NCI-H2171 (cell line): ENCODE measurements around the gene PLEKHB2.
"Not testable (repeated sequence)": the region's sequence is repeated elsewhere in the genome, so short reads cannot be mapped to it uniquely, and the experiment has no call there.

Experiments used
- DNase-seq: peaks from one replicate; lab custom pipeline; 2025; lab: John Stamatoyannopoulos, UW

PLEKHB2 gene

GRCh38 chr2:131105156-131105949 lies at the start of gene PLEKHB2:
TSS of gene PLEKHB2 (plus strand) at chr2:131105336. CDS start at chr2:131120942, 15,606 bp downstream.
- peak; percentile 84 for DNase-seq

- DNase-seq = no peak
Measured at GRCh38 chr2:131056204-131056931, 48.8 kb upstream of the PLEKHB2 start.

- no peak for DNase-seq
Measured at GRCh38 chr2:131056932-131057287, 48.2 kb upstream of the PLEKHB2 start.

- no peak for DNase-seq
Measured at GRCh38 chr2:131058214-131058843, 46.8 kb upstream of the PLEKHB2 start.

GRCh38 chr2:131058920-131059319 lies 46.2 kb upstream of the PLEKHB2 start:
- DNase-seq = no peak

- no peak for DNase-seq
Measured at GRCh38 chr2:131063501-131064283, 41.4 kb upstream of the PLEKHB2 start.

GRCh38 chr2:131064589-131065512 lies 40.3 kb upstream of the PLEKHB2 start:
- no peak for DNase-seq

GRCh38 chr2:131067465-131068125 lies 37.5 kb upstream of the PLEKHB2 start:
- DNase-seq = no peak

GRCh38 chr2:131068172-131068571 lies 37.0 kb upstream of the PLEKHB2 start:
- not testable (repeated sequence) for DNase-seq

- not testable (repeated sequence) for DNase-seq
Measured at GRCh38 chr2:131075578-131075977, 29.6 kb upstream of the PLEKHB2 start.

GRCh38 chr2:131076707-131077106 lies 28.4 kb upstream of the PLEKHB2 start:
- no peak for DNase-seq

- DNase-seq = no peak
Measured at GRCh38 chr2:131077182-131077846, 27.8 kb upstream of the PLEKHB2 start.

- no peak for DNase-seq
Measured at GRCh38 chr2:131077966-131078365, 27.2 kb upstream of the PLEKHB2 start.

- not testable (repeated sequence) for DNase-seq
Measured at GRCh38 chr2:131079931-131080330, 25.2 kb upstream of the PLEKHB2 start.

GRCh38 chr2:131081190-131081589 lies 23.9 kb upstream of the PLEKHB2 start:
- DNase-seq = no peak

GRCh38 chr2:131085646-131086045 lies 19.5 kb upstream of the PLEKHB2 start:
- no peak for DNase-seq

GRCh38 chr2:131092458-131093005 lies 12.6 kb upstream of the PLEKHB2 start:
- no peak for DNase-seq

- DNase-seq = peak; percentile 94
Measured at GRCh38 chr2:131093006-131093695, 12.0 kb upstream of the PLEKHB2 start, which contains the start of gene FAM168B. TSS of gene FAM168B (minus strand) at chr2:131093460. CDS start at chr2:131082646, 10,814 bp downstream.
